CD4-positive, alpha-beta memory T cell (primary cell): ENCODE results near the gene NASP. TPM values are rescaled to one million over a fixed set of nuclear protein-coding genes. Genes with fewer than 3 reads are reported as not detected.

Source experiments
- CTCF ChIA-PET: fragments of 350-600 bp; sonication (Branson Sonifier 250); formaldehyde crosslinking; loops from one replicate; lab custom pipeline; 2021; ENCODE audit warnings: inconsistent platforms; ENCODE audit not compliant: partially characterized antibody; lab: Charles Lee
- POLR2A ChIA-PET: fragments of 350-600 bp; sonication (Branson Sonifier 250); formaldehyde crosslinking; loops from one replicate; lab custom pipeline; 2021; ENCODE audit not compliant: partially characterized antibody; lab: Charles Lee
- DNase-seq, 5 donors: peaks; one replicate each; pipeline versions ENCODE4 v3.0.0 to v3.0.0-alpha.2; 2020 to 2022; ENCODE audit warnings: mixed read lengths in 1 of 5
- H3K27ac ChIP-seq: one replicate; pipeline ENCODE4 v1.7.0; 2013; ENCODE audit warnings: low read depth, low read length
- H3K27me3 ChIP-seq: 2 replicates; pipeline ENCODE4 v1.7.0; 2013; ENCODE audit warnings: mild to moderate bottlenecking, low read length, moderate library complexity; ENCODE audit not compliant: insufficient read depth
- H3K36me3 ChIP-seq: 2 replicates; pipeline ENCODE4 v1.7.0; 2013; ENCODE audit warnings: mild to moderate bottlenecking, low read length, moderate library complexity; ENCODE audit not compliant: insufficient read depth
- H3K4me1 ChIP-seq: 2 replicates; pipeline ENCODE4 v1.7.0; 2013; ENCODE audit warnings: mild to moderate bottlenecking, low read length, moderate library complexity; ENCODE audit not compliant: insufficient read depth
- H3K4me3 ChIP-seq, 2 donors: one replicate each; pipeline ENCODE4 v1.7.0; 2013; ENCODE audit warnings: low read length in 2 of 2, mild to moderate bottlenecking in 1 of 2
- H3K9me3 ChIP-seq, 2 donors: one replicate each; pipeline ENCODE4 v1.7.0; 2013; ENCODE audit warnings: low read length in 2 of 2, control low read depth in 1 of 2; ENCODE audit not compliant: control insufficient read depth in 1 of 2
- H3K27ac Mint-ChIP-seq, 7 donors: one replicate each; pipeline ENCODE4 v1.8.0; 2020 to 2021; ENCODE audit warnings: mixed read lengths in 7 of 7, mild to moderate bottlenecking in 6 of 7, inconsistent platforms in 3 of 7, moderate library complexity in 3 of 7
- H3K27me3 Mint-ChIP-seq, 2 donors: one replicate each; pipeline ENCODE4 v1.8.0; 2020 to 2021; ENCODE audit warnings: mixed read lengths in 2 of 2
- H3K36me3 Mint-ChIP-seq, 2 donors: one replicate each; pipeline ENCODE4 v1.8.0; 2020 to 2021; ENCODE audit warnings: mixed read lengths in 2 of 2, inconsistent platforms in 1 of 2, mild to moderate bottlenecking in 1 of 2
- H3K4me1 Mint-ChIP-seq, 4 donors: one replicate each; pipeline ENCODE4 v1.8.0; 2020 to 2021; ENCODE audit warnings: mixed read lengths in 4 of 4, mild to moderate bottlenecking in 1 of 4
- H3K4me3 Mint-ChIP-seq, 8 donors: one replicate each; pipeline ENCODE4 v1.8.0; 2020 to 2021; ENCODE audit warnings: mixed read lengths in 8 of 8, mild to moderate bottlenecking in 7 of 8, moderate library complexity in 6 of 8, inconsistent platforms in 3 of 8
- H3K9me3 Mint-ChIP-seq, 8 donors: one replicate each; pipeline ENCODE4 v1.8.0; 2020 to 2021; ENCODE audit warnings: mixed read lengths in 8 of 8, mild to moderate bottlenecking in 5 of 8, inconsistent platforms in 3 of 8, moderate library complexity in 1 of 8
- intact Hi-C: fragments of 100-400 bp; cut with micrococcal nuclease; formaldehyde crosslinking; loops from one replicate; pipeline ENCODE4 v1.15.1; 2023
- polyA plus RNA-seq, 2 donors: library from polyadenylated mRNA; unstranded; fragments of 300-500 nt; fragmentation: Illumina TruSeq; gene quantifications; one replicate each; pipeline ENCODE4 v1.2.3, GENCODE V29; 2021
- total RNA-seq, 2 experiments: library from RNA; stranded (reverse); gene quantifications; one replicate each; pipeline ENCODE4 v1.2.3, GENCODE V29; 2021

Gene NASP
- total and polyA plus RNA-seq, 4 experiments from 2014 or later: 57.1 to 93.9 (median 90.4) TPM

DNA sequence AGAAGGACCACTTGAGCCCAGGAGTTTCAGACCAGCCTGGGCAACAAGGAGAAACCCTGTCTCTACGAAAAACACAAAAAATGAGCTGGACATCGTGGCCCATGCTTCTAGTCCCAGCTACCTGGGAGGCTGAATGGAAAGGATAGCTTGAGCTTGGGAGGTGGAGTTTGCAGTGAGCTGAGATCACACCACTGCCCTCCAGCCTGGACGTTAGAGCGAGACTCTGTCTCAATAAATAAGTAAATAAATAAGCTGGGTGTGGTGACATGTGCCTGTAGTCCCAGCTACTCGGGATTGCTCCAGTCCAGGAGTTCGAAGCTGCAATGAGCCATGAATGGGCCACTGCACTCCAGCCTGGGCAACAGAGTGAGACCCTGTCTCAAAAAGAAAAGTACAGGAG, 29.6 kb upstream of the NASP start:
- CTCF ChIA-PET: interaction anchor here (0.8 to 1.5 kb wide), 4 partner anchors 15 to 61 kb away, joined by 3 to 5 read pairs (median 4); no protein-coding TSS in a partner anchor
- POLR2A ChIA-PET: interaction anchor here (1.4 to 2.0 kb wide), 2 partner anchors 9 to 33 kb away, joined by 3 to 12 read pairs; partner anchors contain the start of gene PRDX1
- no peaks in the 10 kb centered on the region for H3K27me3 Mint-ChIP-seq
- H3K27me3 ChIP-seq: no peaks in the 10 kb centered on the region
- H3K36me3 Mint-ChIP-seq: peaks cover 4 to 20% of the 10 kb centered on the region in 2 donors
- H3K27ac ChIP-seq: no peak overlapping the region
- H3K4me3 Mint-ChIP-seq: no peak overlapping the region
- H3K4me1 Mint-ChIP-seq: peaks cover 18 to 32% (median 25%) of the 10 kb centered on the region in 4 donors
- no peak overlapping the region for H3K4me3 ChIP-seq
- H3K9me3 Mint-ChIP-seq: no peaks in the 10 kb centered on the region
- no peak overlapping the region for H3K27ac Mint-ChIP-seq
- intact Hi-C loops: no loop called here
- no peaks in the 10 kb centered on the region for H3K9me3 ChIP-seq
- H3K4me1 ChIP-seq: peaks cover 23% of the 10 kb centered on the region
- H3K36me3 ChIP-seq: peaks cover 4% of the 10 kb centered on the region
- DNase-seq: no peak

DNA sequence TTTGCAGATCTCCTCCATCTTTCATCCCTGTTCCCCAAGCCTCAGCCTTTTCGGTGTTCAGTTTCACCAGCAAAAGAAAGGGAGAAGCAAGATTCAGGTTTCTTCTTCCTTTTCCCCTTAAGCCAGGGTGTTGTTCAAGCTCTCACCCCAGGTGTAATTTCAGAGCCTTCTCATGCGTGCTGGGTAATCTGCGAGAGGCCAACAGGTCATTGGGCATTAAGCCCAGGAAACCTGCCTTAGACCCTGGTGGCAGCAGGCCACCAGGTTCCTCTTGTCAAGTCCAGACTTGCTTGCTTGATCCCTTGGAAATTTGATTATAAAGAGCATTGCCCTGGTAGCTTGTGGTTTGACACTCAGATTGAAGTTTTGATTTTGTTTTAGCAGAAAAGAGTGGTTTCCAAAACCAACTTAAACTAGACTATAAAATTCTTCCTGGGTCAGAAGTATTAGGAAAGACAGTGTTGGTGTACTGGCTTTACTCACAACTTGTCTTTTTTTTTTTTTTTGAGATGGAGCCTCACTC, 26.4 kb upstream of the NASP start:
- Histone ChIP-seq H3K27me3 (no peaks in the 10 kb centered on the region), H3K27ac (no peak overlapping the region), H3K4me3 (no peak overlapping the region), H3K9me3 (no peaks in the 10 kb centered on the region), H3K36me3 (peaks cover 11% of the 10 kb centered on the region), H3K4me1 (peaks cover 3% of the 10 kb centered on the region)
- no peak overlapping the region for H3K4me3 Mint-ChIP-seq
- peaks cover 7 to 12% (median 9%) of the 10 kb centered on the region in 4 donors for H3K4me1 Mint-ChIP-seq
- no peak for DNase-seq
- peaks cover 6 to 30% of the 10 kb centered on the region in 2 donors for H3K36me3 Mint-ChIP-seq
- ChIA-PET CTCF (interaction anchor here (0.6 to 5.3 kb wide), 5 partner anchors 9 to 88 kb away, joined by 3 to 31 read pairs (median 4); no protein-coding TSS in a partner anchor), POLR2A (interaction anchor here (0.5 kb wide), 1 partner anchor 21 kb away, joined by 3 read pairs; no protein-coding TSS in a partner anchor)
- intact Hi-C loops: no loop called here
- no peaks in the 10 kb centered on the region for H3K9me3 Mint-ChIP-seq
- no peaks in the 10 kb centered on the region for H3K27me3 Mint-ChIP-seq
- peak overlapping the region in 2 of 7 donors; percentile 1 to 35 for H3K27ac Mint-ChIP-seq

DNA sequence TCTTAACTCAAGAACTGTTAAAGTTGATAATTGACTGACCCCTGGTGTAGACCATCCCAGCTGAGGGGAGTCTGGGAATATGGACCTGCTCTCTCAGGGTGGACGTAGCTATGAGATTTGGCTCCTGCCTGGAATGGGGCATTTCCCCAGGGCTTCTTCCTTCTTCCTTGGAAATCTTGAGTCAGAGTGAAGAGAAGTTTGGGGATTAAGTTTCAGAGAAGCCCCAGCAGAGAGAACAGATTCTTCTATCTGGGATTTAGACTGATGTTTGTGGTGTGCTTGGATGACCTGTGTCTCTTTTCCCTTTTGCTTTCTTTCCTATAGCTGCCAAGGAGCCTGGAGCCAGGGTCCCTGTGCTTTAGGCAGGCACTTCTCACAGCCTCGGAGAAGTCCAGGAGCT, 20.0 kb upstream of the NASP start:
- H3K9me3 Mint-ChIP-seq: no peaks in the 10 kb centered on the region
- no peaks in the 10 kb centered on the region for H3K27me3 ChIP-seq
- H3K9me3 ChIP-seq: no peaks in the 10 kb centered on the region
- no peak overlapping the region for H3K4me3 ChIP-seq
- peaks cover 19% of the 10 kb centered on the region for H3K36me3 ChIP-seq
- H3K4me1 Mint-ChIP-seq: peaks cover 0 to 4% (median 2%) of the 10 kb centered on the region in 4 donors
- CTCF ChIA-PET: interaction anchor here (0.9 to 1.2 kb wide), 3 partner anchors 51 to 203 kb away, joined by 3 to 7 read pairs (median 3); no protein-coding TSS in a partner anchor
- H3K27me3 Mint-ChIP-seq: no peaks in the 10 kb centered on the region
- no peaks in the 10 kb centered on the region for H3K4me1 ChIP-seq
- peak overlapping the region in 1 of 7 donors; percentile 84 for H3K27ac Mint-ChIP-seq
- H3K27ac ChIP-seq: no peak overlapping the region
- H3K4me3 Mint-ChIP-seq: no peak overlapping the region
- POLR2A ChIA-PET: interaction anchor here (1.1 to 2.0 kb wide), 2 partner anchors 42 to 50 kb away, joined by 3 to 10 read pairs; partner anchors contain the start of gene PRDX1
- intact Hi-C loops: no loop called here
- no peak for DNase-seq
- H3K36me3 Mint-ChIP-seq: peaks cover 15 to 53% of the 10 kb centered on the region in 2 donors

DNA sequence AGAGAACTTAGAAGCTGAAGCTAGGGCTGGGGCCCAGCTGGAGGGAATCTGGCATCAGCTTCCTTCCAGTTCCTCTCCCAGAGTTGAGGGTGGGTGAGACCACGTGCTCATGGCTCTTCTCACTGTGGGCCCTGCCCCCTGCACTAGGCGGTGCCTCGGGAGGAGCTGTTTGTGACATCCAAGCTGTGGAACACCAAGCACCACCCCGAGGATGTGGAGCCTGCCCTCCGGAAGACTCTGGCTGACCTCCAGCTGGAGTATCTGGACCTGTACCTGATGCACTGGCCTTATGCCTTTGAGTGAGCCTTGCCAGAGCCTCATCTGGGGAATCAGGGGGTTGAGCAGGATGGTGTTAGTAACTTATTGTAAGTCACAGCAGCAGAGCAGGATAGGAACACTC, 17.1 kb upstream of the NASP start:
- Histone ChIP-seq H3K4me3 (no peak overlapping the region), H3K4me1 (no peaks in the 10 kb centered on the region), H3K36me3 (peaks cover 26% of the 10 kb centered on the region), H3K27me3 (no peaks in the 10 kb centered on the region), H3K9me3 (no peaks in the 10 kb centered on the region), H3K27ac (no peak overlapping the region)
- Mint-ChIP-seq H3K4me1 (peaks cover 0 to 3% (median 0%) of the 10 kb centered on the region in 4 donors), H3K36me3 (peaks cover 11 to 52% of the 10 kb centered on the region in 2 donors), H3K27ac (peak overlapping the region in 2 of 7 donors; percentile 29 to 83), H3K27me3 (no peaks in the 10 kb centered on the region), H3K9me3 (no peaks in the 10 kb centered on the region), H3K4me3 (no peak overlapping the region)
- ChIA-PET POLR2A (interaction anchor here (0.8 kb wide), 1 partner anchor 18 kb away, joined by 3 read pairs; the partner anchor contains the start of gene NASP), CTCF (interaction anchor here (0.9 to 8.7 kb wide), 7 partner anchors 16 to 207 kb away, joined by 3 to 184 read pairs (median 4); no protein-coding TSS in a partner anchor)
- no peak for DNase-seq
- intact Hi-C loops: no loop called here

DNA sequence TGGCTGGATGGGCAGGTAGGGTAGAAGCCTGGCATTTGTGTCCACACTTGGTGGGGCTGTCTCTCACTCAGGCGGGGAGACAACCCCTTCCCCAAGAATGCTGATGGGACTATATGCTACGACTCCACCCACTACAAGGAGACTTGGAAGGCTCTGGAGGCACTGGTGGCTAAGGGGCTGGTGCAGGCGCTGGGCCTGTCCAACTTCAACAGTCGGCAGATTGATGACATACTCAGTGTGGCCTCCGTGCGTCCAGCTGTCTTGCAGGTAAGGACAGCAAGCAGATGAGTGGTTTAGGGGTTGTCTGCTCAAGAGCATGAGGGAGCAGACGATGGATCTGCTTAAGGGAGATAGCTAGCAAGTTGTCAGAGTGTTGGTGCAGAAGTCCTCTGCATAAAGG, 15.9 kb upstream of the NASP start:
- H3K4me1 Mint-ChIP-seq: peaks cover 0 to 3% (median 0%) of the 10 kb centered on the region in 4 donors
- Histone ChIP-seq H3K4me1 (no peaks in the 10 kb centered on the region), H3K4me3 (no peak overlapping the region), H3K9me3 (no peaks in the 10 kb centered on the region), H3K27me3 (no peaks in the 10 kb centered on the region), H3K27ac (no peak overlapping the region), H3K36me3 (peaks cover 22% of the 10 kb centered on the region)
- CTCF ChIA-PET: interaction anchor here (0.8 to 8.7 kb wide), 11 partner anchors 9 to 556 kb away, joined by 3 to 184 read pairs (median 10); partner anchors contain the start of genes CCDC163, HECTD3, MMACHC and MUTYH
- intact Hi-C loops: no loop called here
- POLR2A ChIA-PET: interaction anchor here (1.2 to 2.0 kb wide), 5 partner anchors 15 to 556 kb away, joined by 3 to 14 read pairs (median 5); partner anchors contain the start of genes AKR1A1, PRDX1, TOE1 and UROD
- H3K27ac Mint-ChIP-seq: peak overlapping the region in 4 of 7 donors; percentile 44 to 58 (median 52)
- peak overlapping the region in 1 of 8 donors; percentile 7 for H3K4me3 Mint-ChIP-seq
- no peak for DNase-seq
- H3K9me3 Mint-ChIP-seq: no peaks in the 10 kb centered on the region
- peaks cover 11 to 48% of the 10 kb centered on the region in 2 donors for H3K36me3 Mint-ChIP-seq
- no peaks in the 10 kb centered on the region for H3K27me3 Mint-ChIP-seq

DNA sequence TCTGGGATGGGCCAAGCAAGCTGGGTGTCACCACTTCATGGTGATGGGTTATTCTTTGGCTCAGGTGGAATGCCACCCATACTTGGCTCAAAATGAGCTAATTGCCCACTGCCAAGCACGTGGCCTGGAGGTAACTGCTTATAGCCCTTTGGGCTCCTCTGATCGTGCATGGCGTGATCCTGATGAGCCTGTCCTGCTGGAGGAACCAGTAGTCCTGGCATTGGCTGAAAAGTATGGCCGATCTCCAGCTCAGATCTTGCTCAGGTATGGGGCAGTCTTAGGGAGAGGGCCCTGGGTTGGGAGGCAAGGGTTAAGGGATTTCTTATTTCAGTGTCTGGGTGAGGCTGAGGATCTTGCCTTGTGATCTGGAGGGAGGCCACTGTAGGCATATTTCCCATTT, 15.4 kb upstream of the NASP start:
- no peaks in the 10 kb centered on the region for H3K9me3 Mint-ChIP-seq
- H3K36me3 Mint-ChIP-seq: peaks cover 11 to 44% of the 10 kb centered on the region in 2 donors
- no peaks in the 10 kb centered on the region for H3K27me3 ChIP-seq
- H3K4me3 Mint-ChIP-seq: no peak overlapping the region
- no peak for DNase-seq
- no peak overlapping the region for H3K4me3 ChIP-seq
- ChIA-PET POLR2A (interaction anchor here (1.2 to 3.3 kb wide), 6 partner anchors 15 to 556 kb away, joined by 3 to 16 read pairs (median 6); partner anchors contain the start of genes AKR1A1, PRDX1, TOE1 and UROD), CTCF (interaction anchor here (0.8 to 8.7 kb wide), 20 partner anchors 10 to 556 kb away, joined by 3 to 184 read pairs (median 4); partner anchors contain the start of genes CCDC163, HECTD3, MMACHC and MUTYH)
- H3K4me1 Mint-ChIP-seq: peaks cover 0 to 3% (median 0%) of the 10 kb centered on the region in 4 donors
- H3K27ac Mint-ChIP-seq: peak overlapping the region in 2 of 7 donors; percentile 8 to 9
- no peak overlapping the region for H3K27ac ChIP-seq
- H3K27me3 Mint-ChIP-seq: no peaks in the 10 kb centered on the region
- no peaks in the 10 kb centered on the region for H3K4me1 ChIP-seq
- H3K9me3 ChIP-seq: no peaks in the 10 kb centered on the region
- intact Hi-C loops: no loop called here
- H3K36me3 ChIP-seq: peaks cover 22% of the 10 kb centered on the region

DNA sequence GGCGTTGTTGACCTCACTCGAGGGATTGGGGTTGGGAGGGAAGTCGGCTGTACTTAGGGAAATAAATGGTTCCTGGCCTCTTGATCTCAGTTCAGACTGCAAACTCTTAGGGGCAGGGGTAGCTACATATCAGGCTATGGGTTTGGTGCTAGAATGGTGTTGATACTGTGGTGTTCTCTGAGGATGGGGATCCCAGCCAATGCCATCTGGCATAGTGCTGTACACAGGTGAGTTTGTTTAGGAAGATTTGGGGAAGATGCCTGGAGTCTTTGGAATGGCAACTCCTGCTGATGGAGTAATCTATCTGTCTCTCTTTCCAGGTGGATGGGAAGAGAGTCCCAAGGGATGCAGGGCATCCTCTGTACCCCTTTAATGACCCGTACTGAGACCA, 14.3 kb upstream of the NASP start:
- ChIA-PET POLR2A (interaction anchor here (0.5 to 3.3 kb wide), 8 partner anchors 19 to 230 kb away, joined by 3 to 16 read pairs (median 4); partner anchors contain the start of genes AKR1A1, MUTYH, PRDX1 and TOE1), CTCF (interaction anchor here (0.7 to 8.7 kb wide), 22 partner anchors 11 to 558 kb away, joined by 3 to 184 read pairs (median 4); partner anchors contain the start of genes CCDC163, HECTD3, MMACHC and MUTYH)
- peaks cover 0 to 3% (median 0%) of the 10 kb centered on the region in 4 donors for H3K4me1 Mint-ChIP-seq
- no peaks in the 10 kb centered on the region for H3K9me3 Mint-ChIP-seq
- peak overlapping the region in 6 of 7 donors; percentile 28 to 88 (median 56) for H3K27ac Mint-ChIP-seq
- H3K4me3 ChIP-seq: no peak overlapping the region
- no peaks in the 10 kb centered on the region for H3K9me3 ChIP-seq
- no peaks in the 10 kb centered on the region for H3K27me3 Mint-ChIP-seq
- intact Hi-C loops: no loop called here
- H3K27ac ChIP-seq: no peak overlapping the region
- H3K27me3 ChIP-seq: no peaks in the 10 kb centered on the region
- H3K4me3 Mint-ChIP-seq: no peak overlapping the region
- DNase-seq: no peak
- H3K36me3 ChIP-seq: peaks cover 22% of the 10 kb centered on the region
- H3K36me3 Mint-ChIP-seq: peaks cover 11 to 36% of the 10 kb centered on the region in 2 donors
- no peaks in the 10 kb centered on the region for H3K4me1 ChIP-seq
